Neural cell (in vitro differentiated cells): ENCODE measurements around the gene HLA-DMA. TPM values are rescaled to one million over a fixed set of nuclear protein-coding genes. Genes with fewer than 3 reads are reported as not detected.

Experiments used
- H2AFZ ChIP-seq: fragments of 200-600, 300-800 bp; sonication (generic), shearing (Covaris generic); 2 replicates; pipeline ENCODE4 v1.6.0; 2014; ENCODE audit warnings: low read depth, mild to moderate bottlenecking, antibody characterized with exemption, low read length, moderate library complexity
- H3F3A ChIP-seq: fragments of 200-600 bp; shearing (Covaris generic); 2 replicates; pipeline ENCODE4 v1.6.1; 2016; ENCODE audit warnings: mild to moderate bottlenecking, moderate library complexity, mixed read lengths, antibody characterized with exemption, low read length; ENCODE audit not compliant: insufficient read depth, poor library complexity, severe bottlenecking
- H3K27ac ChIP-seq: fragments of 200-600, 300-800 bp; sonication (generic), shearing (Covaris generic); 2 replicates; pipeline ENCODE4 v1.5.1; 2014; ENCODE audit warnings: mild to moderate bottlenecking, low read length, moderate library complexity
- H3K27me3 ChIP-seq: fragments of 300-800, 200-600 bp; sonication (generic), shearing (Covaris generic); 2 replicates; pipeline ENCODE4 v1.6.0; 2014; ENCODE audit warnings: mild to moderate bottlenecking, low read depth, low read length, moderate library complexity; ENCODE audit not compliant: insufficient read depth
- H3K36me3 ChIP-seq: fragments of 300-800, 200-600 bp; sonication (generic), shearing (Covaris generic); 2 replicates; pipeline ENCODE4 v1.5.1; 2014; ENCODE audit warnings: mild to moderate bottlenecking, antibody characterized with exemption, low read length, moderate library complexity; ENCODE audit not compliant: insufficient read depth
- H3K4me2 ChIP-seq: fragments of 300-800, 200-600 bp; sonication (generic), shearing (Covaris generic); 2 replicates; pipeline ENCODE4 v1.6.0; 2014; ENCODE audit warnings: mild to moderate bottlenecking, low read length
- H3K4me3 ChIP-seq: fragments of 300-800, 200-600 bp; sonication (generic), shearing (Covaris generic); 2 replicates; pipeline ENCODE4 v1.5.1; 2014; ENCODE audit warnings: mild to moderate bottlenecking, low read length, moderate library complexity
- H3K79me2 ChIP-seq: fragments of 200-600 bp; shearing (Covaris generic); replicated peaks from 2 replicates; pipeline ENCODE4 v1.6.0; 2014; ENCODE audit warnings: mild to moderate bottlenecking, low read length, moderate library complexity; ENCODE audit not compliant: insufficient read depth
- H3K9ac ChIP-seq: fragments of 300-800, 200-600 bp; sonication (generic), shearing (Covaris generic); 2 replicates; pipeline ENCODE4 v1.6.1; 2016; ENCODE audit warnings: mild to moderate bottlenecking, low read length, mixed read lengths
- H3K9me2 ChIP-seq: fragments of 200-600 bp; shearing (Covaris generic); 2 replicates; pipeline ENCODE4 v1.6.1; 2016; ENCODE audit warnings: mild to moderate bottlenecking, low read length, mixed read lengths; ENCODE audit not compliant: insufficient read depth
- H3K9me3 ChIP-seq: fragments of 200-600, 300-800 bp; sonication (generic), shearing (Covaris generic); 2 replicates; pipeline ENCODE4 v1.6.1; 2016; ENCODE audit warnings: mild to moderate bottlenecking, mixed run types, low read length, moderate library complexity, mixed read lengths
- H4K20me1 ChIP-seq: fragments of 200-600 bp; shearing (Covaris generic); 2 replicates; pipeline ENCODE4 v1.6.1; 2016; ENCODE audit warnings: mild to moderate bottlenecking, mixed run types; ENCODE audit not compliant: insufficient read depth
- EP300 ChIP-seq: fragments of 450-650 bp; conservative IDR thresholded peaks from 2 replicates; pipeline ENCODE4 v1.6.1; 2014; ENCODE audit warnings: antibody characterized with exemption, mild to moderate bottlenecking, moderate library complexity; ENCODE audit not compliant: poor library complexity, severe bottlenecking
- EZH2 ChIP-seq: fragments of 200-600, 300-800 bp; shearing (Covaris generic), sonication (generic); IDR thresholded peaks from 2 replicates; pipeline ENCODE4 v1.6.1; 2014; ENCODE audit warnings: antibody characterized with exemption, low read length, borderline replicate concordance, mild to moderate bottlenecking; ENCODE audit not compliant: insufficient read depth, poor library complexity, severe bottlenecking
- MXI1 ChIP-seq: fragments of 450-650 bp; conservative IDR thresholded peaks from 2 replicates; pipeline ENCODE4 v1.6.1; 2014; ENCODE audit warnings: antibody characterized with exemption, mild to moderate bottlenecking; ENCODE audit not compliant: poor library complexity, severe bottlenecking
- POLR2AphosphoS5 ChIP-seq: IDR thresholded peaks from 2 replicates; pipeline ENCODE4 v1.6.1; 2012
- RAD21 ChIP-seq: fragments of 450-650 bp; conservative IDR thresholded peaks from 2 replicates; pipeline ENCODE4 v1.6.1; 2014; ENCODE audit warnings: antibody characterized with exemption, mild to moderate bottlenecking, moderate library complexity
- SMC3 ChIP-seq: fragments of 450-650 bp; conservative IDR thresholded peaks from 2 replicates; pipeline ENCODE4 v1.6.1; 2014; ENCODE audit warnings: antibody characterized with exemption, mild to moderate bottlenecking, moderate library complexity; ENCODE audit not compliant: poor library complexity
- TAF1 ChIP-seq: IDR thresholded peaks from 2 replicates; pipeline ENCODE4 v1.6.1; 2012; ENCODE audit warnings: low read depth
- polyA plus RNA-seq: library from polyadenylated mRNA; depleted of rRNA; stranded (reverse); fragments of >200 nt; gene quantifications from 2 replicates; pipeline ENCODE4 v1.2.3, GENCODE V29; 2014
- TF ChIP-seq, protein P1 (sequence below): IDR thresholded peaks from 2 replicates; pipeline ENCODE4 v1.6.1; 2012; ENCODE audit warnings: borderline replicate concordance
- TF ChIP-seq, protein P2 (sequence below): fragments of 450-650 bp; IDR thresholded peaks from 2 replicates; pipeline ENCODE4 v1.5.1; 2014; ENCODE audit warnings: antibody characterized with exemption, mild to moderate bottlenecking, moderate library complexity; ENCODE audit not compliant: poor library complexity, severe bottlenecking

HLA-DMA gene
- polyA plus RNA-seq, 1 donor from 2014 or later = 4.4 TPM

DNA sequence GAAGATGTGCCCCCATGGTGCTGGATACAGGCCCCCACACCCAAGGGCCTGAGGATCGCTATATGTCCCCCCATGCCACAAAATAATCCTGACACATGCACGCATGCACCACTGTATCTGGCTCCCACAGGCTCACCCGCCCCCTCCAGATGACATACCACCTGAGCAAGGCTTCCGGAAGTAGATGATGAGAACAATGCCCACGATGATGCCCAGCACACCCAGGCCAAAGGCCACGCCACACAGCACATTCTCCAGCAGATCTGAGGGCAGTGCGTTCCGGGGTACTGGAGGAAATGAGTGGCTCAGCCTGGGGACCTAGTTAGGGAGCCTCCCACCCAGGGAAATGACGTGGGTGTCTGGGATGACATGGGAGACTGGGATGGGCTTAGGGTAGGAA, 3.8 kb downstream of the HLA-DMA start:
- Histone ChIP-seq H3K27me3 (no peaks in the 10 kb centered on the region), H3K4me3 (no peak overlapping the region), H3F3A (no peaks in the 10 kb centered on the region), H3K79me2 (no peaks in the 10 kb centered on the region), H4K20me1 (no peaks in the 10 kb centered on the region), H3K27ac (no peak overlapping the region), H3K9ac (no peak overlapping the region), H3K9me2 (no peaks in the 10 kb centered on the region), H3K4me2 (no peak overlapping the region), H3K36me3 (no peaks in the 10 kb centered on the region), H3K9me3 (no peaks in the 10 kb centered on the region), H2AFZ (no peak overlapping the region)
- no peak for TF ChIP-seq MXI1
- no peak for TF ChIP-seq EP300
- TF ChIP-seq POLR2AphosphoS5 = no peak
- TF ChIP-seq, protein P1, sequence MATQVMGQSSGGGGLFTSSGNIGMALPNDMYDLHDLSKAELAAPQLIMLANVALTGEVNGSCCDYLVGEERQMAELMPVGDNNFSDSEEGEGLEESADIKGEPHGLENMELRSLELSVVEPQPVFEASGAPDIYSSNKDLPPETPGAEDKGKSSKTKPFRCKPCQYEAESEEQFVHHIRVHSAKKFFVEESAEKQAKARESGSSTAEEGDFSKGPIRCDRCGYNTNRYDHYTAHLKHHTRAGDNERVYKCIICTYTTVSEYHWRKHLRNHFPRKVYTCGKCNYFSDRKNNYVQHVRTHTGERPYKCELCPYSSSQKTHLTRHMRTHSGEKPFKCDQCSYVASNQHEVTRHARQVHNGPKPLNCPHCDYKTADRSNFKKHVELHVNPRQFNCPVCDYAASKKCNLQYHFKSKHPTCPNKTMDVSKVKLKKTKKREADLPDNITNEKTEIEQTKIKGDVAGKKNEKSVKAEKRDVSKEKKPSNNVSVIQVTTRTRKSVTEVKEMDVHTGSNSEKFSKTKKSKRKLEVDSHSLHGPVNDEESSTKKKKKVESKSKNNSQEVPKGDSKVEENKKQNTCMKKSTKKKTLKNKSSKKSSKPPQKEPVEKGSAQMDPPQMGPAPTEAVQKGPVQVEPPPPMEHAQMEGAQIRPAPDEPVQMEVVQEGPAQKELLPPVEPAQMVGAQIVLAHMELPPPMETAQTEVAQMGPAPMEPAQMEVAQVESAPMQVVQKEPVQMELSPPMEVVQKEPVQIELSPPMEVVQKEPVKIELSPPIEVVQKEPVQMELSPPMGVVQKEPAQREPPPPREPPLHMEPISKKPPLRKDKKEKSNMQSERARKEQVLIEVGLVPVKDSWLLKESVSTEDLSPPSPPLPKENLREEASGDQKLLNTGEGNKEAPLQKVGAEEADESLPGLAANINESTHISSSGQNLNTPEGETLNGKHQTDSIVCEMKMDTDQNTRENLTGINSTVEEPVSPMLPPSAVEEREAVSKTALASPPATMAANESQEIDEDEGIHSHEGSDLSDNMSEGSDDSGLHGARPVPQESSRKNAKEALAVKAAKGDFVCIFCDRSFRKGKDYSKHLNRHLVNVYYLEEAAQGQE = no peak
- TF ChIP-seq TAF1 = no peak
- no peak for TF ChIP-seq EZH2
- TF ChIP-seq, protein P2, sequence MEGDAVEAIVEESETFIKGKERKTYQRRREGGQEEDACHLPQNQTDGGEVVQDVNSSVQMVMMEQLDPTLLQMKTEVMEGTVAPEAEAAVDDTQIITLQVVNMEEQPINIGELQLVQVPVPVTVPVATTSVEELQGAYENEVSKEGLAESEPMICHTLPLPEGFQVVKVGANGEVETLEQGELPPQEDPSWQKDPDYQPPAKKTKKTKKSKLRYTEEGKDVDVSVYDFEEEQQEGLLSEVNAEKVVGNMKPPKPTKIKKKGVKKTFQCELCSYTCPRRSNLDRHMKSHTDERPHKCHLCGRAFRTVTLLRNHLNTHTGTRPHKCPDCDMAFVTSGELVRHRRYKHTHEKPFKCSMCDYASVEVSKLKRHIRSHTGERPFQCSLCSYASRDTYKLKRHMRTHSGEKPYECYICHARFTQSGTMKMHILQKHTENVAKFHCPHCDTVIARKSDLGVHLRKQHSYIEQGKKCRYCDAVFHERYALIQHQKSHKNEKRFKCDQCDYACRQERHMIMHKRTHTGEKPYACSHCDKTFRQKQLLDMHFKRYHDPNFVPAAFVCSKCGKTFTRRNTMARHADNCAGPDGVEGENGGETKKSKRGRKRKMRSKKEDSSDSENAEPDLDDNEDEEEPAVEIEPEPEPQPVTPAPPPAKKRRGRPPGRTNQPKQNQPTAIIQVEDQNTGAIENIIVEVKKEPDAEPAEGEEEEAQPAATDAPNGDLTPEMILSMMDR = no peak
- no peak for TF ChIP-seq RAD21
- TF ChIP-seq SMC3 = no peak

DNA sequence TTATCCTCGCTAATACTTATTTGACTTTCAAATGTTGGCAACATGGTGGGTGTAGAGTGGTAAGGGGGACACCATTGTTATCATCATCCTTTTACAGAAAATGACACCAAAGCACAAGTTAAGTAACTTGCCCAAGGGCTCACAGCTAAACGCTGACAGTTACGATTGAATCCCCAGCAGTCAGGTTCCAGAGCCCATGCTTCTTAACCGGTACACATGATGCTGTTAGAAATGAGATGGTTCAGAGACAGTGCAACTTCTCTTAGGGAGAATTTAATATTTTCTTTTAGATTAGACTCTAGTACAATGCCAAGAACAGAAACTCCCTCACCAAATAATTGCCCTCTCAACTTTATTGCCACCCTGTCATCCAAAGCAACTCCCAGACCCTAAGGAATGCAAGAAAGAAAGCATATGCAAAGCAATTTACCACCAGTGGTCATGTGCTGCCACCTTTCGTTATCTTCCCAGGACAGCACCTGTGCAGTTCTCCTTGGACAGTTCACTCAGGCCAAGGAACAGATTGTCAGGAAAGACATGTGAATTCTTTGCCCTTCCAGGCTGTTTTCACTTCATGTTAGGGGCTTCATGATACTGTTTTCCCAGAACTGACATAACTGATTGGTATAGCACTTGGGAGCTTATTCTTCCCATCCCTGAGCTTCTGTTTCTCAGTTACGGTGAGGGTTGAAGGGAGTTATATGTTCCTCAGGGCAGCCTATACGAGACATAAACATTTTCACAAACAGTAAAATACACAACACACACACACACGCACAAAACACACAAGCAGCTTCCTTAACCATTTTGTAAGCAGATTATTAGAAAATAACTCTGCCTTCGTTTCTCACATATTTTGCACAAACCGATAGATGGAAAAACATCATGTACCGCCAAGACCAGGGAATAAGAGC, 5.1 kb downstream of the HLA-DMA start:
- Histone ChIP-seq H3K9me3 (no peaks in the 10 kb centered on the region), H3K9me2 (no peaks in the 10 kb centered on the region), H3F3A (no peaks in the 10 kb centered on the region), H3K79me2 (no peaks in the 10 kb centered on the region), H4K20me1 (no peaks in the 10 kb centered on the region), H3K27ac (no peak overlapping the region), H3K4me3 (no peak overlapping the region), H2AFZ (no peak overlapping the region), H3K36me3 (no peaks in the 10 kb centered on the region), H3K9ac (no peak overlapping the region), H3K4me2 (no peak overlapping the region), H3K27me3 (no peaks in the 10 kb centered on the region)
- TF ChIP-seq, protein P2 = peak; percentile 72
- TF ChIP-seq SMC3 (peak; percentile 75), TAF1 (no peak), RAD21 (peak; percentile 80)
